ENCODE data around the gene VPS9D1.
"Not testable (repeated sequence)": the region's sequence is repeated elsewhere in the genome, so short reads cannot be mapped to it uniquely, and the experiment has no call there.

The VPS9D1 gene

GRCh38 chr16:89664238-89664637, 56.5 kb downstream of the VPS9D1 start:
- not testable (repeated sequence) for DNase-seq (ENCODE audit: low read depth in 2 of 2)

GRCh38 chr16:89661215-89661614, 59.5 kb downstream of the VPS9D1 start:
- DNase-seq (ENCODE audit: low read depth in 2 of 2): no peak

- DNase-seq (ENCODE audit: low read depth in 2 of 2): no peak
These were observed 60.6 kb downstream of the VPS9D1 start for GRCh38 chr16:89660146-89660545.

GRCh38 chr16:89658221-89658879, 62.3 kb downstream of the VPS9D1 start:
- no peak for DNase-seq (ENCODE audit: low read depth in 2 of 2)

- DNase-seq (ENCODE audit: low read depth in 2 of 2): peak; percentile 75 to 86
These were observed 63.1 kb downstream of the VPS9D1 start, which contains the start of the genes CHMP1A and SPATA33 for GRCh38 chr16:89657442-89658220. TSS of gene CHMP1A (minus strand) at chr16:89657708. CDS start at chr16:89657588, 120 bp downstream. TSS of gene SPATA33 (plus strand) at chr16:89657836. CDS start at chr16:89657912, 76 bp downstream.
